WTC11 (cell line): Measurements from ENCODE around the gene C2CD2. TPM values are rescaled to one million over a fixed set of nuclear protein-coding genes. Genes with fewer than 3 reads are reported as not detected.

ENCODE experiments used
- ATAC-seq: fragments of 200-7000 bp; cut with Tn5 transposase; 2 replicates; pipeline ENCODE4 v1.10.0; 2021; ENCODE audit warnings: mild to moderate bottlenecking, moderate library complexity
- CTCF ChIA-PET: fragments of 300-600 bp; sonication (Branson Sonifier 250); formaldehyde crosslinking; loops from one replicate; lab custom pipeline; 2021; ENCODE audit warnings: antibody characterized with exemption; lab: Charles Lee
- POLR2A ChIA-PET: fragments of 350-600 bp; sonication (Branson Sonifier 250); formaldehyde crosslinking; loops from one replicate; lab custom pipeline; 2021; ENCODE audit warnings: antibody characterized with exemption; lab: Charles Lee
- DNase-seq: peaks from one replicate; pipeline ENCODE4 v3.0.0; 2021; ENCODE audit warnings: low spot score
- H3K27ac Mint-ChIP-seq: 2 replicates; pipeline ENCODE4 v1.8.0; 2021; ENCODE audit warnings: mixed read lengths
- H3K27me3 Mint-ChIP-seq: 2 replicates; pipeline ENCODE4 v1.8.0; 2021; ENCODE audit warnings: low read depth, mild to moderate bottlenecking, moderate library complexity, mixed read lengths
- H3K36me3 Mint-ChIP-seq: 2 replicates; pipeline ENCODE4 v1.8.0; 2021; ENCODE audit warnings: mixed read lengths
- H3K4me1 Mint-ChIP-seq: 2 replicates; pipeline ENCODE4 v1.8.0; 2022; ENCODE audit warnings: mixed read lengths
- H3K4me3 Mint-ChIP-seq: 2 replicates; pipeline ENCODE4 v1.8.0; 2021; ENCODE audit warnings: mild to moderate bottlenecking, moderate library complexity, mixed read lengths
- H3K9me3 Mint-ChIP-seq: 2 replicates; pipeline ENCODE4 v1.8.0; 2021; ENCODE audit warnings: mixed read lengths
- E2F1 ChIP-seq: sonication (generic); formaldehyde crosslinking; IDR thresholded peaks from 2 replicates; pipeline ENCODE4 v1.8.0; 2022; ENCODE audit warnings: mild to moderate bottlenecking, missing genetic modification reagents
- EMX1 ChIP-seq: fragments of 250-450 bp; sonication (Bioruptor Pico); IDR thresholded peaks from 2 replicates; pipeline ENCODE4 v1.8.0; 2021; ENCODE audit warnings: mild to moderate bottlenecking
- GTF2I ChIP-seq: fragments of 250-450 bp; sonication (Bioruptor Pico); conservative IDR thresholded peaks from 2 replicates; pipeline ENCODE4 v1.4.0; 2021; ENCODE audit warnings: mild to moderate bottlenecking
- HMGA2 ChIP-seq: fragments of 250-450 bp; sonication (Bioruptor Pico); IDR thresholded peaks from 2 replicates; pipeline ENCODE4 v1.4.0; 2021; ENCODE audit warnings: mild to moderate bottlenecking, moderate library complexity
- HMGXB4 ChIP-seq: sonication (generic); formaldehyde crosslinking; IDR thresholded peaks from 2 replicates; pipeline ENCODE4 v1.8.1; 2023; ENCODE audit warnings: mild to moderate bottlenecking, moderate library complexity, missing genetic modification reagents
- MXD4 ChIP-seq: fragments of 250-450 bp; sonication (Bioruptor Pico); IDR thresholded peaks from 2 replicates; pipeline ENCODE4 v1.8.0; 2021; ENCODE audit warnings: mild to moderate bottlenecking, moderate library complexity, borderline replicate concordance
- PRDM15 ChIP-seq: sonication (generic); formaldehyde crosslinking; IDR thresholded peaks from 2 replicates; pipeline ENCODE4 v1.8.0; 2022; ENCODE audit warnings: missing genetic modification reagents
- PREB ChIP-seq: sonication (generic); formaldehyde crosslinking; IDR thresholded peaks from 2 replicates; pipeline ENCODE4 v1.8.1; 2022; ENCODE audit warnings: mild to moderate bottlenecking, missing genetic modification reagents, moderate library complexity, borderline replicate concordance
- RORB ChIP-seq: fragments of 250-450 bp; sonication (Bioruptor Pico); IDR thresholded peaks from 2 replicates; pipeline ENCODE4 v1.9.0; 2021; ENCODE audit warnings: mild to moderate bottlenecking
- SMAD4 ChIP-seq: sonication (generic); formaldehyde crosslinking; IDR thresholded peaks from 2 replicates; pipeline ENCODE4 v1.8.0; 2022; ENCODE audit warnings: mild to moderate bottlenecking, missing genetic modification reagents
- STAT6 ChIP-seq: sonication (generic); formaldehyde crosslinking; conservative IDR thresholded peaks from 2 replicates; pipeline ENCODE4 v1.8.1; 2023; ENCODE audit warnings: mild to moderate bottlenecking, low read depth, missing genetic modification reagents, moderate library complexity
- ZNF219 ChIP-seq: sonication (generic); formaldehyde crosslinking; IDR thresholded peaks from 2 replicates; pipeline ENCODE4 v1.8.0; 2023; ENCODE audit warnings: missing genetic modification reagents, mild to moderate bottlenecking, borderline replicate concordance
- ZNF425 ChIP-seq: fragments of 250-450 bp; sonication (Bioruptor Pico); conservative IDR thresholded peaks from 2 replicates; pipeline ENCODE4 v1.9.0; 2021; ENCODE audit warnings: mild to moderate bottlenecking
- ZNF532 ChIP-seq: fragments of 250-450 bp; sonication (Bioruptor Pico); IDR thresholded peaks from 2 replicates; pipeline ENCODE4 v1.9.0; 2021; ENCODE audit warnings: mild to moderate bottlenecking, borderline replicate concordance
- total RNA-seq: library from RNA; stranded (reverse); gene quantifications from 3 replicates; pipeline ENCODE4 v1.2.3, GENCODE V29; 2021

C2CD2 gene
- total RNA-seq, 1 experiment from 2014 or later, result 11.2 TPM

- ATAC-seq, result no peak
- TF ChIP-seq E2F1 (CRISPR knock-in tag) (no peak), GTF2I (CRISPR knock-in tag) (no peak)
- H3K27ac Mint-ChIP-seq, result no peak overlapping the region
- DNase-seq, result no peak
- no peaks in the 10 kb centered on the region for H3K9me3 Mint-ChIP-seq
- no peaks in the 10 kb centered on the region for H3K27me3 Mint-ChIP-seq
- H3K36me3 Mint-ChIP-seq, result peaks cover 7% of the 10 kb centered on the region
- ChIA-PET POLR2A (no interaction called here), CTCF (interaction anchor here (1.2 kb wide), 1 partner anchor 223 kb away, joined by 3 read pairs; no protein-coding TSS in a partner anchor)
- peaks cover 16% of the 10 kb centered on the region for H3K4me1 Mint-ChIP-seq
- H3K4me3 Mint-ChIP-seq, result no peak overlapping the region
These were observed 50.9 kb downstream of the C2CD2 start for GRCh38 chr21:41902946-41903345.

GRCh38 chr21:41901782-41902181, 52.0 kb downstream of the C2CD2 start:
- Mint-ChIP-seq H3K27me3 (no peaks in the 10 kb centered on the region), H3K36me3 (peaks cover 7% of the 10 kb centered on the region), H3K4me3 (no peak overlapping the region), H3K9me3 (no peaks in the 10 kb centered on the region), H3K27ac (0 out of 2 replicates have a peak overlapping the region, but pooled peaks have one; percentile 3), H3K4me1 (peaks cover 28% of the 10 kb centered on the region)
- ChIA-PET CTCF (no interaction called here), POLR2A (no interaction called here)
- DNase-seq (no peak), ATAC-seq (no peak)
- no peak for TF ChIP-seq RORB (CRISPR knock-in tag)
- TF ChIP-seq HMGA2 (CRISPR knock-in tag), result no peak
- no peak for TF ChIP-seq EMX1 (CRISPR knock-in tag)
- no peak for TF ChIP-seq HMGXB4
- TF ChIP-seq MXD4, result no peak
- no peak for TF ChIP-seq SMAD4 (CRISPR knock-in tag)
- TF ChIP-seq ZNF219 (CRISPR knock-in tag), result no peak
- no peak for TF ChIP-seq STAT6

GRCh38 chr21:41901099-41901498, 52.7 kb downstream of the C2CD2 start:
- H3K36me3 Mint-ChIP-seq, result peaks cover 7% of the 10 kb centered on the region
- no peak overlapping the region for H3K4me3 Mint-ChIP-seq
- H3K4me1 Mint-ChIP-seq, result peaks cover 35% of the 10 kb centered on the region
- no peaks in the 10 kb centered on the region for H3K9me3 Mint-ChIP-seq
- POLR2A ChIA-PET, result no interaction called here
- CTCF ChIA-PET, result no interaction called here
- DNase-seq (no peak), ATAC-seq (no peak)
- H3K27me3 Mint-ChIP-seq, result no peaks in the 10 kb centered on the region
- H3K27ac Mint-ChIP-seq, result 0 out of 2 replicates have a peak overlapping the region, but pooled peaks have one; percentile 3
- no peak for TF ChIP-seq ZNF425 (CRISPR knock-in tag)
- no peak for TF ChIP-seq EMX1 (CRISPR knock-in tag)
- TF ChIP-seq ZNF532 (CRISPR knock-in tag), result no peak
- TF ChIP-seq PRDM15 (CRISPR knock-in tag), result no peak
- no peak for TF ChIP-seq PREB (CRISPR knock-in tag)
